Astrocyte of the spinal cord (primary cell): ENCODE data around the gene SHD.
A peak's percentile ranks its signal among the peaks of the same experiment; 100 is the strongest.
"Not testable (repeated sequence)": the region's sequence is repeated elsewhere in the genome, so short reads cannot be mapped to it uniquely, and the experiment has no call there.

ENCODE experiments used
- DNase-seq: peaks from one replicate; pipeline ENCODE4 v3.0.0; 2011; ENCODE audit warnings: low read depth, low spot score
- H3K4me3 ChIP-seq: 2 replicates; pipeline ENCODE4 v1.5.1; 2011; ENCODE audit warnings: low read depth, mild to moderate bottlenecking, low read length, moderate library complexity
- CTCF ChIP-seq: IDR thresholded peaks from 2 replicates; pipeline ENCODE4 v1.5.1; 2012; ENCODE audit warnings: low read depth, mild to moderate bottlenecking, low read length, inconsistent platforms
- in situ Hi-C: cut with HindIII; loops from 2 replicates; pipeline ENCODE4 v1.10.0; 2017; ENCODE audit warnings: low sequenced_read_pairs

Gene SHD

GRCh38 chr19:4278419-4279266 is at the start of gene SHD:
Gene SHD, plus strand, starts transcription at chr19:4279266. Its CDS starts 798 bp downstream, at chr19:4280064.
- no peak for TF ChIP-seq CTCF
- in situ Hi-C loops: no loop called here
- DNase-seq: no peak
- H3K4me3 ChIP-seq: no peak within 1 kb of the TSS

- H3K4me3 ChIP-seq, DNase-seq, in situ Hi-C loops: not testable (repeated sequence)
Observed at GRCh38 chr19:4230237-4230636, 48.8 kb upstream of the SHD start.

GRCh38 chr19:4231521-4231920 is 47.5 kb upstream of the SHD start:
- H3K4me3 ChIP-seq, DNase-seq, in situ Hi-C loops: not testable (repeated sequence)

- DNase-seq, H3K4me3 ChIP-seq, in situ Hi-C loops: not testable (repeated sequence)
Observed at GRCh38 chr19:4232139-4232538, 46.9 kb upstream of the SHD start.

- in situ Hi-C loops: no loop called here
- no peak for DNase-seq
- no peak for TF ChIP-seq CTCF
- H3K4me3 ChIP-seq: no peak overlapping the region
Observed at GRCh38 chr19:4232614-4233281, 46.3 kb upstream of the SHD start.

- no peak for DNase-seq
- in situ Hi-C loops: no loop called here
- peak; percentile 82 for TF ChIP-seq CTCF
- H3K4me3 ChIP-seq: no peak overlapping the region
Observed at GRCh38 chr19:4233282-4233853, 45.7 kb upstream of the SHD start.

GRCh38 chr19:4234142-4234861 is 44.8 kb upstream of the SHD start:
- in situ Hi-C loops: no loop called here

More at GRCh38 chr19:4234142-4234861, 44.8 kb upstream of the SHD start:
- no peak overlapping the region for H3K4me3 ChIP-seq
- DNase-seq: no peak
- no peak for TF ChIP-seq CTCF
